WTC11 (cell line): ENCODE data around the gene SERPINB6. TPM values are rescaled to one million over a fixed set of nuclear protein-coding genes. Genes with fewer than 3 reads are reported as not detected.

ENCODE experiments used
- ATAC-seq: fragments of 200-7000 bp; cut with Tn5 transposase; 2 replicates; pipeline ENCODE4 v1.10.0; 2021; ENCODE audit warnings: mild to moderate bottlenecking, moderate library complexity
- CTCF ChIA-PET: fragments of 300-600 bp; sonication (Branson Sonifier 250); formaldehyde crosslinking; loops from one replicate; lab custom pipeline; 2021; ENCODE audit warnings: antibody characterized with exemption; lab: Charles Lee
- POLR2A ChIA-PET: fragments of 350-600 bp; sonication (Branson Sonifier 250); formaldehyde crosslinking; loops from one replicate; lab custom pipeline; 2021; ENCODE audit warnings: antibody characterized with exemption; lab: Charles Lee
- DNase-seq: peaks from one replicate; pipeline ENCODE4 v3.0.0; 2021; ENCODE audit warnings: low spot score
- H3K27ac Mint-ChIP-seq: 2 replicates; pipeline ENCODE4 v1.8.0; 2021; ENCODE audit warnings: mixed read lengths
- H3K27me3 Mint-ChIP-seq: 2 replicates; pipeline ENCODE4 v1.8.0; 2021; ENCODE audit warnings: low read depth, mild to moderate bottlenecking, moderate library complexity, mixed read lengths
- H3K36me3 Mint-ChIP-seq: 2 replicates; pipeline ENCODE4 v1.8.0; 2021; ENCODE audit warnings: mixed read lengths
- H3K4me1 Mint-ChIP-seq: 2 replicates; pipeline ENCODE4 v1.8.0; 2022; ENCODE audit warnings: mixed read lengths
- H3K4me3 Mint-ChIP-seq: 2 replicates; pipeline ENCODE4 v1.8.0; 2021; ENCODE audit warnings: mild to moderate bottlenecking, moderate library complexity, mixed read lengths
- H3K9me3 Mint-ChIP-seq: 2 replicates; pipeline ENCODE4 v1.8.0; 2021; ENCODE audit warnings: mixed read lengths
- CREM ChIP-seq: sonication (generic); formaldehyde crosslinking; IDR thresholded peaks from 2 replicates; pipeline ENCODE4 v1.8.1; 2022; ENCODE audit warnings: mild to moderate bottlenecking, missing genetic modification reagents, moderate library complexity
- ELF4 ChIP-seq: sonication (generic); formaldehyde crosslinking; IDR thresholded peaks from 2 replicates; pipeline ENCODE4 v1.8.1; 2022; ENCODE audit warnings: low read depth, mild to moderate bottlenecking, moderate library complexity, missing genetic modification reagents
- JUN ChIP-seq: sonication (generic); formaldehyde crosslinking; IDR thresholded peaks from 2 replicates; pipeline ENCODE4 v1.8.0; 2023; ENCODE audit warnings: mild to moderate bottlenecking, missing genetic modification reagents
- PRRX2 ChIP-seq: fragments of 250-450 bp; sonication (Bioruptor Pico); IDR thresholded peaks from 2 replicates; pipeline ENCODE4 v1.8.0; 2021; ENCODE audit warnings: mild to moderate bottlenecking
- TCF7 ChIP-seq: sonication (generic); formaldehyde crosslinking; IDR thresholded peaks from 2 replicates; pipeline ENCODE4 v1.8.0; 2022; ENCODE audit warnings: mild to moderate bottlenecking, low read depth, missing genetic modification reagents, moderate library complexity
- TEAD1 ChIP-seq: sonication (generic); formaldehyde crosslinking; IDR thresholded peaks from 2 replicates; pipeline ENCODE4 v1.8.0; 2022; ENCODE audit warnings: mild to moderate bottlenecking, missing genetic modification reagents
- TEAD4 ChIP-seq: sonication (generic); formaldehyde crosslinking; IDR thresholded peaks from 2 replicates; pipeline ENCODE4 v1.8.0; 2022; ENCODE audit warnings: mild to moderate bottlenecking, missing genetic modification reagents
- TP53 ChIP-seq: sonication (generic); formaldehyde crosslinking; IDR thresholded peaks from 2 replicates; pipeline ENCODE4 v1.8.1; 2023; ENCODE audit warnings: mild to moderate bottlenecking, missing genetic modification reagents
- ZBTB21 ChIP-seq: sonication (generic); formaldehyde crosslinking; IDR thresholded peaks from 2 replicates; pipeline ENCODE4 v1.8.1; 2023; ENCODE audit warnings: mild to moderate bottlenecking, missing genetic modification reagents, borderline replicate concordance
- ZNF138 ChIP-seq: sonication (generic); formaldehyde crosslinking; conservative IDR thresholded peaks from 2 replicates; pipeline ENCODE4 v1.8.1; 2022; ENCODE audit warnings: mild to moderate bottlenecking, moderate library complexity, missing genetic modification reagents
- ZNF396 ChIP-seq: fragments of 250-450 bp; sonication (Bioruptor Pico); IDR thresholded peaks from 2 replicates; pipeline ENCODE4 v1.8.0; 2021; ENCODE audit warnings: mild to moderate bottlenecking, moderate library complexity, borderline replicate concordance
- ZNF423 ChIP-seq: fragments of 250-450 bp; sonication (Bioruptor Pico); IDR thresholded peaks from 2 replicates; pipeline ENCODE4 v2.1.2; 2022; ENCODE audit warnings: mild to moderate bottlenecking, moderate library complexity
- ZNF671 ChIP-seq: fragments of 250-450 bp; sonication (Bioruptor Pico); IDR thresholded peaks from 2 replicates; pipeline ENCODE4 v1.8.0; 2021; ENCODE audit warnings: mild to moderate bottlenecking
- total RNA-seq: library from RNA; stranded (reverse); gene quantifications from 3 replicates; pipeline ENCODE4 v1.2.3, GENCODE V29; 2021
- TF ChIP-seq, protein P1 (sequence below): fragments of 250-450 bp; sonication (Bioruptor Pico); IDR thresholded peaks from 2 replicates; pipeline ENCODE4 v1.9.0; 2021; ENCODE audit warnings: mild to moderate bottlenecking
- TF ChIP-seq, protein P2 (sequence below): sonication (generic); formaldehyde crosslinking; IDR thresholded peaks from 2 replicates; pipeline ENCODE4 v1.8.1; 2022; ENCODE audit warnings: missing genetic modification reagents, borderline replicate concordance
- TF ChIP-seq, protein P3 (sequence below): sonication (generic); formaldehyde crosslinking; IDR thresholded peaks from 2 replicates; pipeline ENCODE4 v1.8.1; 2023; ENCODE audit warnings: mild to moderate bottlenecking, missing genetic modification reagents, moderate library complexity
- TF ChIP-seq, protein P4 (sequence below): sonication (generic); formaldehyde crosslinking; IDR thresholded peaks from 2 replicates; pipeline ENCODE4 v1.8.0; 2022; ENCODE audit warnings: mild to moderate bottlenecking, missing genetic modification reagents
- TF ChIP-seq, protein P5 (sequence below): sonication (generic); formaldehyde crosslinking; IDR thresholded peaks from 2 replicates; pipeline ENCODE4 v1.8.1; 2023; ENCODE audit warnings: mild to moderate bottlenecking, missing genetic modification reagents, borderline replicate concordance

The SERPINB6 gene
- total RNA-seq, 1 experiment from 2014 or later = 28.0 TPM

DNA sequence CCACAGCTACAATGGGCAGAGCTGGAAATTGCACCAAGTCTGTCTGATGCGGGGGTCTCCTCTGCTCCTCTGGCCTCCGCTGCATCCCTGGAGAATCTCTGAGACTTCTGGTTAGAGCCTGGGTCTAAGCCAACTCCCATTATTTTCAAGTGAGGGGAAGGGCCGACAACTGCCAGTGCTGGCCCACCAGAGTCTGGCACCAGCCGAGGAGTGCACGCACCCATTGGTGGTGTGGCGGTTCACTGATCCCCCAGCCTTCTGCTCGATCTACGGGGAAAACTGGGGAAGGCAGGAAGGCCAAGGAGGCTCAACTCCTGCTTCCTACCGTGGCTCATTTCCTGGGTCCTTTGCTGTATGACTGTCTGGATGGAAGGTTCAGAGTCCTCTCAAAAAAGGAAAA is 34.5 kb upstream of the SERPINB6 start:
- Mint-ChIP-seq H3K9me3 (peaks cover 22% of the 10 kb centered on the region), H3K27ac (peak overlapping the region; percentile 63; the same call in 1 of the 2 replicates), H3K36me3 (peaks cover 73% of the 10 kb centered on the region), H3K4me1 (peaks cover 75% of the 10 kb centered on the region), H3K4me3 (no peak overlapping the region), H3K27me3 (no peaks in the 10 kb centered on the region)
- ATAC-seq (no peak), DNase-seq (no peak)
- no peak for TF ChIP-seq ZNF671
- no peak for TF ChIP-seq ZNF423 (CRISPR knock-in tag)
- TF ChIP-seq CREM (CRISPR knock-in tag) = no peak
- TF ChIP-seq, protein P1, sequence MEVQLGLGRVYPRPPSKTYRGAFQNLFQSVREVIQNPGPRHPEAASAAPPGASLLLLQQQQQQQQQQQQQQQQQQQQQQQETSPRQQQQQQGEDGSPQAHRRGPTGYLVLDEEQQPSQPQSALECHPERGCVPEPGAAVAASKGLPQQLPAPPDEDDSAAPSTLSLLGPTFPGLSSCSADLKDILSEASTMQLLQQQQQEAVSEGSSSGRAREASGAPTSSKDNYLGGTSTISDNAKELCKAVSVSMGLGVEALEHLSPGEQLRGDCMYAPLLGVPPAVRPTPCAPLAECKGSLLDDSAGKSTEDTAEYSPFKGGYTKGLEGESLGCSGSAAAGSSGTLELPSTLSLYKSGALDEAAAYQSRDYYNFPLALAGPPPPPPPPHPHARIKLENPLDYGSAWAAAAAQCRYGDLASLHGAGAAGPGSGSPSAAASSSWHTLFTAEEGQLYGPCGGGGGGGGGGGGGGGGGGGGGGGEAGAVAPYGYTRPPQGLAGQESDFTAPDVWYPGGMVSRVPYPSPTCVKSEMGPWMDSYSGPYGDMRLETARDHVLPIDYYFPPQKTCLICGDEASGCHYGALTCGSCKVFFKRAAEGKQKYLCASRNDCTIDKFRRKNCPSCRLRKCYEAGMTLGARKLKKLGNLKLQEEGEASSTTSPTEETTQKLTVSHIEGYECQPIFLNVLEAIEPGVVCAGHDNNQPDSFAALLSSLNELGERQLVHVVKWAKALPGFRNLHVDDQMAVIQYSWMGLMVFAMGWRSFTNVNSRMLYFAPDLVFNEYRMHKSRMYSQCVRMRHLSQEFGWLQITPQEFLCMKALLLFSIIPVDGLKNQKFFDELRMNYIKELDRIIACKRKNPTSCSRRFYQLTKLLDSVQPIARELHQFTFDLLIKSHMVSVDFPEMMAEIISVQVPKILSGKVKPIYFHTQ = no peak
- TF ChIP-seq ZBTB21 (CRISPR knock-in tag) = no peak
- TF ChIP-seq, protein P2, sequence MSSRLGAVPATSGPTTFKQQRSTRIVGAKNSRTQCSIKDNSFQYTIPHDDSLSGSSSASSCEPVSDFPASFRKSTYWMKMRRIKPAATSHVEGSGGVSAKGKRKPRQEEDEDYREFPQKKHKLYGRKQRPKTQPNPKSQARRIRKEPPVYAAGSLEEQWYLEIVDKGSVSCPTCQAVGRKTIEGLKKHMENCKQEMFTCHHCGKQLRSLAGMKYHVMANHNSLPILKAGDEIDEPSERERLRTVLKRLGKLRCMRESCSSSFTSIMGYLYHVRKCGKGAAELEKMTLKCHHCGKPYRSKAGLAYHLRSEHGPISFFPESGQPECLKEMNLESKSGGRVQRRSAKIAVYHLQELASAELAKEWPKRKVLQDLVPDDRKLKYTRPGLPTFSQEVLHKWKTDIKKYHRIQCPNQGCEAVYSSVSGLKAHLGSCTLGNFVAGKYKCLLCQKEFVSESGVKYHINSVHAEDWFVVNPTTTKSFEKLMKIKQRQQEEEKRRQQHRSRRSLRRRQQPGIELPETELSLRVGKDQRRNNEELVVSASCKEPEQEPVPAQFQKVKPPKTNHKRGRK (CRISPR knock-in tag) = no peak
- TF ChIP-seq ZNF138 (CRISPR knock-in tag) = no peak
- TF ChIP-seq TEAD1 (CRISPR knock-in tag) = no peak
- TF ChIP-seq TEAD4 (CRISPR knock-in tag) = no peak
- TF ChIP-seq ELF4 (CRISPR knock-in tag) = no peak
- no peak for TF ChIP-seq ZNF396
- no peak for TF ChIP-seq PRRX2
- TF ChIP-seq, protein P3, sequence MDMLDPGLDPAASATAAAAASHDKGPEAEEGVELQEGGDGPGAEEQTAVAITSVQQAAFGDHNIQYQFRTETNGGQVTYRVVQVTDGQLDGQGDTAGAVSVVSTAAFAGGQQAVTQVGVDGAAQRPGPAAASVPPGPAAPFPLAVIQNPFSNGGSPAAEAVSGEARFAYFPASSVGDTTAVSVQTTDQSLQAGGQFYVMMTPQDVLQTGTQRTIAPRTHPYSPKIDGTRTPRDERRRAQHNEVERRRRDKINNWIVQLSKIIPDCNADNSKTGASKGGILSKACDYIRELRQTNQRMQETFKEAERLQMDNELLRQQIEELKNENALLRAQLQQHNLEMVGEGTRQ = no peak
- TF ChIP-seq, protein P4, sequence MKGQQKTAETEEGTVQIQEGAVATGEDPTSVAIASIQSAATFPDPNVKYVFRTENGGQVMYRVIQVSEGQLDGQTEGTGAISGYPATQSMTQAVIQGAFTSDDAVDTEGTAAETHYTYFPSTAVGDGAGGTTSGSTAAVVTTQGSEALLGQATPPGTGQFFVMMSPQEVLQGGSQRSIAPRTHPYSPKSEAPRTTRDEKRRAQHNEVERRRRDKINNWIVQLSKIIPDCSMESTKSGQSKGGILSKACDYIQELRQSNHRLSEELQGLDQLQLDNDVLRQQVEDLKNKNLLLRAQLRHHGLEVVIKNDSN (CRISPR knock-in tag) = no peak
- no peak for TF ChIP-seq TCF7
- no peak for TF ChIP-seq JUN (CRISPR knock-in tag)
- TF ChIP-seq, protein P5, sequence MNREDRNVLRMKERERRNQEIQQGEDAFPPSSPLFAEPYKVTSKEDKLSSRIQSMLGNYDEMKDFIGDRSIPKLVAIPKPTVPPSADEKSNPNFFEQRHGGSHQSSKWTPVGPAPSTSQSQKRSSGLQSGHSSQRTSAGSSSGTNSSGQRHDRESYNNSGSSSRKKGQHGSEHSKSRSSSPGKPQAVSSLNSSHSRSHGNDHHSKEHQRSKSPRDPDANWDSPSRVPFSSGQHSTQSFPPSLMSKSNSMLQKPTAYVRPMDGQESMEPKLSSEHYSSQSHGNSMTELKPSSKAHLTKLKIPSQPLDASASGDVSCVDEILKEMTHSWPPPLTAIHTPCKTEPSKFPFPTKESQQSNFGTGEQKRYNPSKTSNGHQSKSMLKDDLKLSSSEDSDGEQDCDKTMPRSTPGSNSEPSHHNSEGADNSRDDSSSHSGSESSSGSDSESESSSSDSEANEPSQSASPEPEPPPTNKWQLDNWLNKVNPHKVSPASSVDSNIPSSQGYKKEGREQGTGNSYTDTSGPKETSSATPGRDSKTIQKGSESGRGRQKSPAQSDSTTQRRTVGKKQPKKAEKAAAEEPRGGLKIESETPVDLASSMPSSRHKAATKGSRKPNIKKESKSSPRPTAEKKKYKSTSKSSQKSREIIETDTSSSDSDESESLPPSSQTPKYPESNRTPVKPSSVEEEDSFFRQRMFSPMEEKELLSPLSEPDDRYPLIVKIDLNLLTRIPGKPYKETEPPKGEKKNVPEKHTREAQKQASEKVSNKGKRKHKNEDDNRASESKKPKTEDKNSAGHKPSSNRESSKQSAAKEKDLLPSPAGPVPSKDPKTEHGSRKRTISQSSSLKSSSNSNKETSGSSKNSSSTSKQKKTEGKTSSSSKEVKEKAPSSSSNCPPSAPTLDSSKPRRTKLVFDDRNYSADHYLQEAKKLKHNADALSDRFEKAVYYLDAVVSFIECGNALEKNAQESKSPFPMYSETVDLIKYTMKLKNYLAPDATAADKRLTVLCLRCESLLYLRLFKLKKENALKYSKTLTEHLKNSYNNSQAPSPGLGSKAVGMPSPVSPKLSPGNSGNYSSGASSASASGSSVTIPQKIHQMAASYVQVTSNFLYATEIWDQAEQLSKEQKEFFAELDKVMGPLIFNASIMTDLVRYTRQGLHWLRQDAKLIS = no peak
- no peak for TF ChIP-seq TP53 (CRISPR knock-in tag)
- ChIA-PET POLR2A (no interaction called here), CTCF (interaction anchor here (1.4 kb wide), 1 partner anchor 17 kb away, joined by 3 read pairs; no protein-coding TSS in a partner anchor)
